NCI-H2107 treated with DMSO at 0.1 percent for 48 hours (cell line): ENCODE results near the gene TMUB1.

Experiments
- DNase-seq: peaks from one replicate; lab custom pipeline; 2025; ENCODE audit not compliant: unreplicated experiment; lab: John Stamatoyannopoulos, UW

Gene TMUB1

GRCh38 chr7:151035026-151035717 is 48.1 kb downstream of the TMUB1 start:
- DNase-seq: no peak

- no peak for DNase-seq
Observed at GRCh38 chr7:151034312-151035025, 48.8 kb downstream of the TMUB1 start.

- DNase-seq: no peak
Observed at GRCh38 chr7:151033864-151034249, 49.4 kb downstream of the TMUB1 start.

- no peak for DNase-seq
Observed at GRCh38 chr7:151032936-151033863, 50.1 kb downstream of the TMUB1 start.
